SK-N-SH (cell line): Measurements from ENCODE around the gene FMO5.

Experiments used
- CHD2 ChIP-seq: fragments of 150-350 bp; IDR thresholded peaks from 2 replicates; pipeline ENCODE4 v1.6.1; 2018; ENCODE audit warnings: low read length; ENCODE audit not compliant: partially characterized antibody
- CTCF ChIP-seq: fragments of 200-600 bp; sonication (generic); IDR thresholded peaks from 2 replicates; pipeline ENCODE4 v1.6.1; 2017; ENCODE audit warnings: antibody characterized with exemption, mild to moderate bottlenecking, moderate library complexity
- FOXJ3 ChIP-seq: sonication (generic); formaldehyde crosslinking; IDR thresholded peaks from 2 replicates; pipeline ENCODE4 v1.5.1; 2020; ENCODE audit warnings: mild to moderate bottlenecking, missing genetic modification reagents
- SIN3A ChIP-seq: IDR thresholded peaks from 2 replicates; pipeline ENCODE4 v1.6.1; 2012; ENCODE audit warnings: low read depth, mild to moderate bottlenecking, low read length, moderate library complexity, borderline replicate concordance
- SMC3 ChIP-seq: IDR thresholded peaks from 2 replicates; pipeline ENCODE4 v1.6.1; 2012; ENCODE audit warnings: low read depth, low read length, improper control_type of control experiment

GRCh38 chr1:147236448-147236847, 11.3 kb upstream of the FMO5 start:
- TF ChIP-seq SMC3 (no peak), CTCF (no peak), FOXJ3 (CRISPR knock-in tag) (no peak), CHD2 (no peak), SIN3A (no peak)
